Activated T-helper 9 cell treated with anti-CD3 and anti-CD28 coated beads, Interleukin-2, amount 50 U/mL, for 16 hours (primary cell): ENCODE data around the gene RSPO4.
"Not testable (repeated sequence)": the region's sequence is repeated elsewhere in the genome, so short reads cannot be mapped to it uniquely, and the experiment has no call there.

ENCODE experiments used
- DNase-seq: peaks from one replicate; pipeline ENCODE4 v3.0.0-alpha.2; 2020; ENCODE audit warnings: low read depth

The RSPO4 gene

DNA sequence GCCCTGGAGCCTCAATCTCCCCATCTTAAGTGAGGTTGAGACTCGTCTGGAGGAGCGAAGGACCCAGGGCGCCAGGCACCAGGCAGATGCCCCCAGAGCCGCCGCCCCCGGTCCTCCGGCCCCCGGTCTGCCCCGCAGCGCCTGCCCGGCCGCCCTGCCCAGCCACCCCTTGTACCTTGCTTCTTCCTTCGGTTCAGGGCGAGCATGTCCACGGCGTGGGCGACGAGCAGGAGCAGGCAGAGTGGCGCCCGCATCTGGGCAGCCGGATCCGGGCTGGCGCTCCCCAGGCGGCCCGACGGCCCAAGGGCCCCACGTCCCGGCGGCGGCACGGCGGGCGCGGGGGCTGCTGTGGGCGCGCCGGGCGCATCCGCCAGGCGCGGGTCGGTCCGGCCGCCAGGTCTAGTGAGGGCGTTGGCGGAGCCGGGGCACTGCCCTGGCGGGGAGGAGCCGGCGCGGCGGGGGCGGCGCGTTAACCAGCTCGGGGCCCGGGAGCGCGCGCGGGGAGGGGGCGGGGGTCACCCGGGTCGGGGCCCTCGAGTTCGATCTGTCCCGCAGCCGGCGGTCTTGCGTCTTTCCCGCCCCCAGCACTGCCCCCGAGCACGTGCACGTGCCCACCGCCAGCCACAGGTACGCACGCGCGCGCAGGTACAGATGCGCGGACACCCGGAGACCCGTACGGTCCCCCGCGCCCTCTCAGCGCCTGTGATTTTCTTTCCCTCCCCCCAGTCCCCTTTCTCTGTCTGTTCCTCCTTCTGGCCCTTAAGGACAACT is at the start of gene RSPO4:
RSPO4 (minus strand) TSS at position 401 of the 771 bp plus-strand sequence; CDS start at position 254, 147 bp downstream.
- no peak for DNase-seq

DNA sequence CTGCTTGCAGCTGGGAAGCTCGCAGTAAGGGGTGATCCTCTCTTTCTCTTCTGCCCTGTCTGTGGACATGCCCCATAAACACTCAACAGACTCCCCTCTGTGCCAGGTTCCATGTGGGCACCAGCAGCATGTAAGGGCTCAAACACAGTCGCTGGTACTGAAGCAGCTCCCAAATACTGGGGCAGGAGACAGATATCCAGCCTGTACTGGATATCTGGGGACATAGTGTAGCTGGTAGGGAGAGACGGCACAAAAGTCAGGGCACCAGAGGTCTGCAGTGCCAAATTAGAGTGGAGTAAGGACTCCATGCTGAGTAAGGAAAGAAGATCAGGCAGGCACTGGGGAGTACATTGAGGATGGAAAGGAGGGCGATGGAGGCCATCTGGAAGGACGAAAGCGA is 48.3 kb upstream of the RSPO4 start:
- DNase-seq = no peak

GRCh38 chr20:1045860-1046418 is 43.8 kb upstream of the RSPO4 start:
- no peak for DNase-seq

- DNase-seq = no peak
Observed at GRCh38 chr20:1041845-1042390, 39.8 kb upstream of the RSPO4 start.

DNA sequence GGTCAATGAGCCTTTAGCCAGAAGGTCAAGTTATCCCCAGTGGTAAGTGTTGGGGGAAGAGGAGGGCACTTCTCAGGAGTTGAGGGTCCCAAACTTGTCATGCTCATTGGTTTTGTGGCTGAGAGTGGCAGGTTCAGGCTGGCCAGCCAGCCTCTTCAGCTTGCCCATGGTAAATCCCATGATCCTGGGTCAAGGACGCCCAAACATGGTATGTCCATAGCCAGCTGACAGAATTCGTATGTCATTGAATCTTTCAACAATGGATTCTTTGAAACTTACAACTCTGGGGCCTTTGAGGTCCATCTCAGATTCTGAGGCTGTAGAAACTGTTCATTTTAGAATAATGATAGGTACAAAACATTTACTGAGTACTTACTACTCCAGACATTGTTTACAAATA is 36.1 kb upstream of the RSPO4 start:
- DNase-seq = no peak

DNA sequence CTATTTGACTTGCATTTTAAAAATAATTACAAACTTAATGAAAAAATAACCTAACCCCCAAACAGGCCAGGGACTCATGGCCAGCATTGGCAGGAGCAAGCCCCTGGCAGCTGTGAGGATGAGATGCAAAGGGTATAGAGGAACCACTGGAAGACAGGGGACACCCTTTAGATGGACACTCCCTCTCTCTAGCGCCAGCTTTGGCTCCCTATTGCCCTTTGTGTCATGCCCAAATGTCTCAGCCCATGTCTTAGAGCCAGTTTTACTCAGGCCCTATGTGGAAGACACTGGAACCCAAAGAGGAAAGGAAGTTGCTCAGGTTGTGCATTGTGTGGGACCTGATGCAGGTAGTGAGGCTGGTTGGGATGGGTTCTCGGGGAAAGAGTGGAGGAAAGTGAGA is 34.9 kb upstream of the RSPO4 start:
- DNase-seq = no peak

DNA sequence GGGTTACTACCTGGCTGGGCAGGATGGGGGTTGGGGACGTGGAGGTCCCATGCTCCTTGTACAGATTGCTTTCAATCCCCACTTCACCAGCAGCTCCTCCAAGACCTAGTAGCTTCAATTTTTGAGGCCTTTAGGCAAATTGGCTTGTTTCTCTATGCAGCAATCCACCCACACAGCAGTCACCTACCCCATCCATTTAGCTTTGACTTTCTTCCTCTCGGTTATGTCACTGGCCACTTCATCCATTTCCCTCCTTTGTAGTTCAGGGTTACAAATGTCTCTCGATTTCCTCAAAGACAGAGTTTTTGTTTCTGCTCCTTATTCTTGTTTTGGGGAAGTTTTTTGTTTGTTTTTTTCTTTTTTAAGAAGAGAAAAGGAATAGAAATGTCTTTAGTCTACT is 33.4 kb upstream of the RSPO4 start:
- no peak for DNase-seq

DNA sequence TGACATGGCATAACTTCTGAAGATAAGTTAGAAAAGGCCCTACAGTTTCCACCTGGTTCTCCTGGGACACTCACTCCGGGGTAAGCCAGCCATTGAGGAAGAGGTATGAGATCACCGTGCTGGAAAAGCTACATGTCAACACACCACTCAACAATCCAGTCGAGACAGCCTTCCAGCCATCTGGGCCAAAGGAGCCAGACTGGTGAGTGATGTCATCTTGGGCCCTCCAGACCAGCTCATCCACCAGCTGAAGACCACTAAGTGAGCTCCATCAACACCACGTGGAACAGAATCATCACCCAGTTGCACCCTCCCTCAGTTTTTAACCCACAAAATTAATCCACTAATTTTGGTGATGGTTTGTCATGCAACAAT is 32.3 kb upstream of the RSPO4 start:
- DNase-seq = no peak

- DNase-seq = no peak
Observed at GRCh38 chr20:1033751-1034414, 31.8 kb upstream of the RSPO4 start.

- DNase-seq = no peak
Observed at GRCh38 chr20:1029980-1030379, 27.9 kb upstream of the RSPO4 start.

DNA sequence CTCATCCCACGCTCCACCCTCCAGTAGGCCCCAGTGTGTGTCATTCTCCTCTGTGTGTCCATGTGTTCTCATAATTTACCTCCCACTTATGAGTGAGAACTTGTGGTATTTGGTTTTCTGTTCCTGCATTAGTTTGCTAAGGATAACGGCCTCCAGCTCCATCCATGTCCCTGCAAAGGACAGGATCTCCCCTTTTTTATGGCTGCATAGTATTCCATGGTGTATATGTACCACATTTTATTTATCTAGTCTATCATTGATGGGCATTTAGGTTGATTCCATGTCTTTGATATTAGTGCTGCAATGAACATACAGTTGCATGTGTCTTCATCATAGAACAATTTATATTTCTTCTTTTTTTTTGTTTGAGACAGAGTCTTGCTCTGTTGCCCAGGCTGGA is 24.1 kb upstream of the RSPO4 start:
- not testable (repeated sequence) for DNase-seq

DNA sequence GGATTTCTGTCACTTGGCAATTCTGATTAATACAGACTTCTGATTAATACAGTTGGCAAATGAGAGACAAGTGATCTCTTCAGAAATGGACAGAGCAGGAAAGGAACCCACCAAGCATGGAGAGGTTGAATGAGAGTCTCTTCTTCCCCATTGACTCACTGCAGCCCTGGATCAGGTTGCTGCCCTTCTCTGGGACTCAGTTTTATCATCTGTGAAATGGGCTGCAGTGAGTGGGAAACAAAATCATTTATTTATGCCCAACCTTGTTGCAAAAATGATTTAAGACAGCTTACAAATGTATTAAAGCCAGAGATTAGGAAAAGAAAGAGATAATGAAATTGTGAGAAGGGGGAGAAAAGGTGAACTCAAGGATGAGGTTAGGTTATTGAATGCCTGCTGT is 20.8 kb upstream of the RSPO4 start:
- DNase-seq = no peak

- no peak for DNase-seq
Observed at GRCh38 chr20:1020614-1021013, 18.5 kb upstream of the RSPO4 start.

DNA sequence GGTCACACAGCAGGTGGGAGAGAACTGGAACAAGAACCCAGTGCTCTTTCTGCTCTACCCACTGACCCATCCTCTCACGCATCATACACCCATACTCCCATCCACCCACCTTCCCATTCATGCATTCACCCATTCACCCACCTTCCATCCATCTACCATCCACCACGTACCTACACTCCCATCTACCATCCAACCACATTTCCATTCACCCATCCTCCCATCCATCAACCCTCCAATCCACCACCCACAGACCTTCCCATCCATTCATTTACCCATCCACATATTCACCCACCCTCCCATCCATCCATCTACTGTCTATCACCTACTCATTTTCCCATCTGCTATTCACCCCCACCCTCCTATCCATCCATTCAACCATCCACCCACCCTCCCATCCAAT is 17.2 kb upstream of the RSPO4 start:
- no peak for DNase-seq

GRCh38 chr20:1017677-1018076 is 15.6 kb upstream of the RSPO4 start:
- no peak for DNase-seq

- DNase-seq = no peak
Observed at GRCh38 chr20:1015181-1015580, 13.1 kb upstream of the RSPO4 start.

DNA sequence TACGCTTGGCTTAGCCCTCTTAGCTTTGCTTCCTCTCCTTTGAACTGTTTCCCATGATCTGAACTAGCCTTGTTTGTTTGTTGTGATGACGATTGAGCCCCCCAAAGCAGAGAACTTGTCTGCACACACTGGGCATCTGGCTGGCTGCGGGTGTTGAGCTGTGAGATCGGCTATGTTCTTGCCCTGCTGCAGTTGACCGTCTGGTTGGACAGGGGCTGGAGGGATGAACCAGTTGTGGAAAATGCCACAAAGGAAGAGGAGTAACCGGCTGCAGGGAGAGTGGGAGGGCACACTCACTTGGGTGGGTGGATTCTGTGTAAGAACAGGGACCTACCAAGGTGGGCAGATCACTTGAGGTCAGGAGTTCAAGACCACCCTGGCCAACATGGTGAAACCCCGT is 12.4 kb upstream of the RSPO4 start:
- DNase-seq = no peak

- DNase-seq = no peak
Observed at GRCh38 chr20:1013566-1014340, 11.6 kb upstream of the RSPO4 start.

DNA sequence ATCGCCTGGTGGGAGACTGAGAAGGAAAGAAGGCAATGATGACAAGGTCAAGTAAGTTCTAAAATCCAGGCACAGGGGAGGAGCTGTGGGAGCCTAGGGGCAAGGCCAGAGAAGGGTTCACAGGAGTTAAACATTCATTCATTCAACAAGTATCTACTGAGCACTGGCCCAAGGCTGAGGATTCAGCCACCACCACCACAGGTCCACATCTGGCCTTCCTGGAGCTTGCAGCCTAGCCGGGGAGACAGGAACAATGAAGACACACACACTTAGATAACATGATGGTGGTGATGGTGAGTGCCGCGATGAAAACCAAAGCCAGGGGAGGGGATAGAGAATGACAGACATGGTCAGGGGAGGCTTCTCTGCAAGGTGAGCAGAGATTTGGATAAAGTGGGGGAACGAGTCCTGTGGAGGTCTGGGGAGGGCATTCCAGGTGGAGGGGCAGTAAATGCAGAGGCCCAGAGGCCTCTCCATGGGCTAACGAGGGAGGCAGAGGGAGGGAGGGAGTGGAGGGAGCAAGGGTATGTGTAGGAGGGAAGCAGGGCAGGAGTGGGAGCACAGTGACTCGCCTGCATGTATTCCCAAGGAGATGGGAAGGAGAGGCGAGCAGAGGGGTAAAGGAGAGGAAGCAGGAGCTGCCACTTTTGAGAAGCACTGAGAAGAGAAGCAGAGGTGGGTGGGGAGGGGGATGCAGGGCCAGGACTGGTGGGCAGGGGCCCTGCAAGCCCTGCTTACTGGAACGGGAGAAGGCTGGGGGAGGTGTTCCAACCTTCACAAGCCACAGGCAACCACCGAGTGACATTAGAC is 10.5 kb upstream of the RSPO4 start:
- DNase-seq = no peak

GRCh38 chr20:1010659-1011058 is 8.5 kb upstream of the RSPO4 start:
- no peak for DNase-seq

DNA sequence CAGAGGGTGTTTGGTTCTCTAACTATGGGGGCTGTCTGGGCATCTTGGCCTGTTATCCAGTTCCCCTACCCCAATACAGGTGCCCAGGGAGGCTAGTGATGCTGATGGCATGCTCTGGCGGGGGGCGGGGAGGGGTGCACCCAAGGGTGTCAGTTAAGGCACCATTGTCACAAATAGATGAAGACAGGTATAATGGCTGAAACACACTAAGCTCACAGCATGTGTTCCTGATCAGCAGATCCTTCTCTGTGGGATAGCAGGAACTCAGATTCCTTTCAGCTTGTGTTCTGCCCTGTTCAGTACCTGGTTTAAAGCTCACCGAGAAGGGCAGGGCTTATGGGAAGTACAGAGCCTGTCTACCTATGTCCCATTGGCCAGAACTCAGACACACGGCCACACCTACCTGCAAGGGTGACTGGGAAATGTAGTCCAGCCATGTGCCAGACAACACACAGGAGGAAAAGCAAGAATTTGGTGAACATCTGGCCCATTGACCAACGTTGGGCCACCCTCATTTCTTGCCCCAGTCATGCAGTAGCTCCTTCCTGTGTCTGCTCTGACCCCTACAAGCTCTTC is 3.4 kb upstream of the RSPO4 start:
- DNase-seq = no peak
